Neutrophil (primary cell): Measurements from ENCODE around the gene GDF10.

Experiments used
- H3K27ac ChIP-seq: fragments of 200-600 bp; sonication (generic); 2 replicates; pipeline ENCODE4 v1.5.1; 2016; ENCODE audit warnings: mild to moderate bottlenecking, moderate library complexity
- H3K27me3 ChIP-seq: fragments of 200-600 bp; sonication (generic); 2 replicates; pipeline ENCODE4 v1.6.0; 2016; ENCODE audit warnings: mild to moderate bottlenecking
- H3K36me3 ChIP-seq: fragments of 200-600 bp; sonication (generic); 2 replicates; pipeline ENCODE4 v1.5.1; 2017
- H3K4me1 ChIP-seq, 2 experiments: fragments of 200-600 bp in 1 of 2; sonication (generic) in 1 of 2; 1 replicate in 1 of 2; 2 replicates in 1 of 2; pipeline versions ENCODE4 v1.5.1 to v1.6.1; 2013 to 2016; ENCODE audit warnings: low read depth in 1 of 2, low read length in 1 of 2, mild to moderate bottlenecking in 1 of 2, moderate library complexity in 1 of 2; ENCODE audit not compliant: control insufficient read depth in 1 of 2, insufficient read depth in 1 of 2
- H3K4me3 ChIP-seq, 2 experiments: fragments of 200-600 bp in 1 of 2; sonication (generic) in 1 of 2; 1 replicate in 1 of 2; 2 replicates in 1 of 2; pipeline ENCODE4 v1.5.1; 2013 to 2016; ENCODE audit warnings: low read depth in 1 of 2, low read length in 1 of 2, mild to moderate bottlenecking in 1 of 2, moderate library complexity in 1 of 2
- H3K9me3 ChIP-seq: fragments of 200-600 bp; sonication (generic); 2 replicates; pipeline ENCODE4 v1.5.1; 2016
- CTCF ChIP-seq: fragments of 200-600 bp; sonication (generic); IDR thresholded peaks from 2 replicates; pipeline ENCODE4 v1.5.1; 2016; ENCODE audit warnings: antibody characterized with exemption

GDF10 gene

GRCh38 chr10:47348138-47348651 is 48.2 kb downstream of the GDF10 start, which contains the start of gene RBP3:
TSS of gene RBP3 (plus strand) at chr10:47348363. CDS start at chr10:47348485, 122 bp downstream.
- no peak for TF ChIP-seq CTCF
- Histone ChIP-seq H3K4me1 (no peaks in the 10 kb centered on the region), H3K27me3 (no peaks in the 10 kb centered on the region), H3K4me3 (no peak within 1 kb of the TSS), H3K27ac (no peak within 1 kb of the TSS), H3K36me3 (no peaks in the 10 kb centered on the region), H3K9me3 (no peaks in the 10 kb centered on the region)

GRCh38 chr10:47348661-47349470 is 48.9 kb downstream of the GDF10 start:
- H3K4me3 ChIP-seq: no peak overlapping the region
- H3K36me3 ChIP-seq: no peaks in the 10 kb centered on the region
- no peaks in the 10 kb centered on the region for H3K9me3 ChIP-seq
- no peak for TF ChIP-seq CTCF
- H3K27ac ChIP-seq: no peak overlapping the region
- H3K4me1 ChIP-seq: no peaks in the 10 kb centered on the region
- H3K27me3 ChIP-seq: no peaks in the 10 kb centered on the region

GRCh38 chr10:47349516-47349915 is 49.5 kb downstream of the GDF10 start:
- H3K4me1 ChIP-seq: no peaks in the 10 kb centered on the region
- H3K4me3 ChIP-seq: no peak overlapping the region
- no peaks in the 10 kb centered on the region for H3K36me3 ChIP-seq
- no peaks in the 10 kb centered on the region for H3K9me3 ChIP-seq
- no peak for TF ChIP-seq CTCF
- no peaks in the 10 kb centered on the region for H3K27me3 ChIP-seq
- H3K27ac ChIP-seq: no peak overlapping the region

- Histone ChIP-seq H3K9me3 (no peaks in the 10 kb centered on the region), H3K36me3 (no peaks in the 10 kb centered on the region), H3K4me1 (no peaks in the 10 kb centered on the region), H3K27ac (no peak overlapping the region), H3K27me3 (no peaks in the 10 kb centered on the region), H3K4me3 (no peak overlapping the region)
- TF ChIP-seq CTCF: no peak
These were observed 50.0 kb downstream of the GDF10 start for GRCh38 chr10:47349941-47350371.

- H3K9me3 ChIP-seq: no peaks in the 10 kb centered on the region
- no peak overlapping the region for H3K4me3 ChIP-seq
- no peaks in the 10 kb centered on the region for H3K4me1 ChIP-seq
- H3K36me3 ChIP-seq: no peaks in the 10 kb centered on the region
- H3K27me3 ChIP-seq: no peaks in the 10 kb centered on the region
- no peak for TF ChIP-seq CTCF
- no peak overlapping the region for H3K27ac ChIP-seq
These were observed 51.0 kb downstream of the GDF10 start for GRCh38 chr10:47350671-47351640.
